K562 (cell line): ENCODE measurements around the gene BFSP1. TPM values are rescaled to one million over a fixed set of nuclear protein-coding genes. Genes with fewer than 3 reads are reported as not detected.

ENCODE experiments used
- BDP1 ChIP-seq: IDR thresholded peaks from 3 replicates; pipeline ENCODE4 v1.6.1; 2011; ENCODE audit not compliant: insufficient read length, insufficient read depth
- MYNN ChIP-seq, 2 experiments: sonication (generic); formaldehyde crosslinking in 1 of 2; IDR thresholded peaks; 2 replicates each; pipeline versions ENCODE4 v1.5.0 to v1.6.1; 2016 to 2020; ENCODE audit warnings: antibody characterized with exemption in 1 of 2, missing genetic modification reagents in 1 of 2
- SIX5 ChIP-seq, 2 experiments: IDR thresholded peaks; 2 replicates each; pipeline ENCODE4 v1.6.1; 2011; ENCODE audit warnings: low read length in 2 of 2, borderline replicate concordance in 1 of 2, low read depth in 1 of 2, mild to moderate bottlenecking in 1 of 2, moderate library complexity in 1 of 2; ENCODE audit not compliant: insufficient read depth in 1 of 2
- XRCC3 ChIP-seq: fragments of 450-650 bp; IDR thresholded peaks from 2 replicates; pipeline ENCODE4 v1.6.1; 2017; ENCODE audit warnings: mild to moderate bottlenecking, moderate library complexity
- ZKSCAN8 ChIP-seq: fragments of 200-800 bp; sonication (Bioruptor generic); IDR thresholded peaks from 2 replicates; pipeline ENCODE4 v1.6.1; 2016; ENCODE audit warnings: missing genetic modification characterization, missing compliant biosample characterization
- ZNF586 ChIP-seq: fragments of 450-650 bp; formaldehyde crosslinking; conservative IDR thresholded peaks from 2 replicates; pipeline ENCODE4 v1.4.0; 2020; ENCODE audit warnings: mild to moderate bottlenecking, moderate library complexity
- polyA plus RNA-seq, 8 experiments: library from polyadenylated mRNA; depleted of rRNA in 4 of 8; stranded (reverse) in 5 of 8; unstranded in 3 of 8; fragments of >200 nt; fragmentation: Nextera tagmentation in 2 of 8; fragmentation: Illumina TruSeq in 1 of 8; extraction: Ambion mirVana in 2 of 8; extraction: Trizol in 1 of 8; gene quantifications; 2 replicates each; pipeline versions ENCODE4 v1.2.1 to v1.2.3, GENCODE V29; 2011 to 2014; ENCODE audit warnings: inconsistent platforms in 1 of 8, missing spikeins in 1 of 8
- total RNA-seq, 7 experiments: library from RNA; depleted of rRNA in 6 of 7; stranded (reverse); fragments of >200 nt in 6 of 7; fragmentation: Illumina TruSeq in 2 of 7; extraction: Trizol in 2 of 7; gene quantifications; 2 replicates each; pipeline versions ENCODE4 v1.2.1 to v1.2.3, GENCODE V29; 2011 to 2021; ENCODE audit warnings: low replicate concordance in 1 of 7
- TF ChIP-seq, protein P1 (sequence below): IDR thresholded peaks from 2 replicates; pipeline ENCODE4 v1.6.1; 2016; ENCODE audit warnings: missing genetic modification characterization, missing compliant biosample characterization
- TF ChIP-seq, protein P2 (sequence below): sonication (generic); formaldehyde crosslinking; IDR thresholded peaks from 2 replicates; pipeline ENCODE4 v1.8.0; 2023; ENCODE audit warnings: mild to moderate bottlenecking, missing genetic modification reagents
- TF ChIP-seq, protein P3 (sequence below): fragments of 250-450 bp; sonication (Bioruptor Pico); IDR thresholded peaks from 2 replicates; pipeline ENCODE4 v1.8.0; 2022; ENCODE audit warnings: inconsistent platforms, mild to moderate bottlenecking, moderate library complexity, borderline replicate concordance

Gene BFSP1
- total and polyA plus RNA-seq, 9 of the 15 experiments (the other 6 are each of a cell fraction or from before 2014, with no cell fraction given): 0.09 to 0.86 (median 0.40) TPM

DNA sequence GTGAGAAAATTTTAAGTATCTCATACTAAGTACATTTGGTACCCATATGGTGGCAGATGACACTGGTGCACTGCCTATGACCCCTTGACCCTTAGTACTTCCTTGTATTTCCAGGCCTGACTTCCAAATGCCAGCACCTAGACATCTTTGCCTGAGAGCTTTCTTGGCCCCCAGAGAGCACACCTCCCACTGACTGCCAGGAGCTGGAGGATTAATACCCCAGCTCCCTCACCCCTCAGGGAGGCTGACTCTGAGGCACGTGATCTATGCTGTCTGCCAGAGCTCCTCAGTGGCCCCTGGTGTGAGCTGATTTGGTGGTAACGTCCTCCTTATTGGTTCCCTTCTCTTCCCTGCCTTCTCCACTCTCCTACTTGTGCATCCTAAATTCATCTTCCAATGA lies 38.0 kb downstream of the BFSP1 start (continued):
- TF ChIP-seq BDP1 (no peak), XRCC3 (no peak), ZKSCAN8 (CRISPR knock-in tag) (no peak), SIX5 (IDR thresholded peaks at IDR 0.05; ENCODE audit: borderline replicate concordance in 1 of 2, insufficient read depth in 1 of 2, low read depth in 1 of 2, low read length in 2 of 2) (no peak), MYNN (IDR thresholded peaks at IDR 0.05) (no peak), MYNN (CRISPR knock-in tag; IDR thresholded peaks at IDR 0.05) (no peak), ZNF586 (no peak)
- TF ChIP-seq, protein P1, sequence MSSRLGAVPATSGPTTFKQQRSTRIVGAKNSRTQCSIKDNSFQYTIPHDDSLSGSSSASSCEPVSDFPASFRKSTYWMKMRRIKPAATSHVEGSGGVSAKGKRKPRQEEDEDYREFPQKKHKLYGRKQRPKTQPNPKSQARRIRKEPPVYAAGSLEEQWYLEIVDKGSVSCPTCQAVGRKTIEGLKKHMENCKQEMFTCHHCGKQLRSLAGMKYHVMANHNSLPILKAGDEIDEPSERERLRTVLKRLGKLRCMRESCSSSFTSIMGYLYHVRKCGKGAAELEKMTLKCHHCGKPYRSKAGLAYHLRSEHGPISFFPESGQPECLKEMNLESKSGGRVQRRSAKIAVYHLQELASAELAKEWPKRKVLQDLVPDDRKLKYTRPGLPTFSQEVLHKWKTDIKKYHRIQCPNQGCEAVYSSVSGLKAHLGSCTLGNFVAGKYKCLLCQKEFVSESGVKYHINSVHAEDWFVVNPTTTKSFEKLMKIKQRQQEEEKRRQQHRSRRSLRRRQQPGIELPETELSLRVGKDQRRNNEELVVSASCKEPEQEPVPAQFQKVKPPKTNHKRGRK (tag): no peak
- TF ChIP-seq, protein P2, sequence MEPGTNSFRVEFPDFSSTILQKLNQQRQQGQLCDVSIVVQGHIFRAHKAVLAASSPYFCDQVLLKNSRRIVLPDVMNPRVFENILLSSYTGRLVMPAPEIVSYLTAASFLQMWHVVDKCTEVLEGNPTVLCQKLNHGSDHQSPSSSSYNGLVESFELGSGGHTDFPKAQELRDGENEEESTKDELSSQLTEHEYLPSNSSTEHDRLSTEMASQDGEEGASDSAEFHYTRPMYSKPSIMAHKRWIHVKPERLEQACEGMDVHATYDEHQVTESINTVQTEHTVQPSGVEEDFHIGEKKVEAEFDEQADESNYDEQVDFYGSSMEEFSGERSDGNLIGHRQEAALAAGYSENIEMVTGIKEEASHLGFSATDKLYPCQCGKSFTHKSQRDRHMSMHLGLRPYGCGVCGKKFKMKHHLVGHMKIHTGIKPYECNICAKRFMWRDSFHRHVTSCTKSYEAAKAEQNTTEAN (CRISPR knock-in tag): no peak
- TF ChIP-seq, protein P3, sequence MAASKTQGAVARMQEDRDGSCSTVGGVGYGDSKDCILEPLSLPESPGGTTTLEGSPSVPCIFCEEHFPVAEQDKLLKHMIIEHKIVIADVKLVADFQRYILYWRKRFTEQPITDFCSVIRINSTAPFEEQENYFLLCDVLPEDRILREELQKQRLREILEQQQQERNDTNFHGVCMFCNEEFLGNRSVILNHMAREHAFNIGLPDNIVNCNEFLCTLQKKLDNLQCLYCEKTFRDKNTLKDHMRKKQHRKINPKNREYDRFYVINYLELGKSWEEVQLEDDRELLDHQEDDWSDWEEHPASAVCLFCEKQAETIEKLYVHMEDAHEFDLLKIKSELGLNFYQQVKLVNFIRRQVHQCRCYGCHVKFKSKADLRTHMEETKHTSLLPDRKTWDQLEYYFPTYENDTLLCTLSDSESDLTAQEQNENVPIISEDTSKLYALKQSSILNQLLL (CRISPR knock-in tag): no peak
